Endothelial cell of umbilical vein (primary cell): ENCODE results near the gene BMPR1B. TPM values are rescaled to one million over a fixed set of nuclear protein-coding genes. Genes with fewer than 3 reads are reported as not detected.

ENCODE experiments used
- BruUV-seq: library from RNA; stranded (reverse); fragments of 400-500 nt; replicated peaks from 2 replicates; lab custom pipeline; 2021; lab: Mats Ljungman, UMichigan
- CTCF ChIA-PET: fragments of 300-600, 350-600 bp; sonication (Branson Sonifier 250); formaldehyde crosslinking; loops from one replicate; lab custom pipeline; 2021; ENCODE audit warnings: antibody characterized with exemption, inconsistent platforms; lab: Charles Lee
- POLR2A ChIA-PET: fragments of 300-600, 350-600 bp; sonication (Branson Sonifier 250); formaldehyde crosslinking; loops from one replicate; lab custom pipeline; 2021; ENCODE audit warnings: antibody characterized with exemption, inconsistent platforms; lab: Charles Lee
- DNase-seq: peaks from one replicate; pipeline ENCODE4 v3.0.0-alpha.2; 2011; ENCODE audit warnings: low read depth, low spot score
- FAIRE-seq: peaks from 2 replicates; lab custom pipeline; 2011; peaks lifted over from hg19 to GRCh38; lab: Jason Lieb, UNC
- H2AFZ ChIP-seq: 2 replicates; pipeline ENCODE4 v1.6.0; 2012; ENCODE audit warnings: low read depth, low read length, control low read depth, inconsistent platforms
- H3K27ac ChIP-seq: 2 replicates; pipeline ENCODE4 v1.5.1; 2011; ENCODE audit warnings: low read depth, mild to moderate bottlenecking, control low read depth, low read length, moderate library complexity; ENCODE audit not compliant: insufficient read depth
- H3K27me3 ChIP-seq, 2 experiments: 2 replicates each; pipeline versions ENCODE4 v1.6.0 to v1.6.1; 2011; ENCODE audit warnings: low read length in 2 of 2, mixed read lengths in 1 of 2; ENCODE audit not compliant: control insufficient read depth in 2 of 2, insufficient read depth in 2 of 2
- H3K36me3 ChIP-seq, 2 experiments: 2 replicates in 1 of 2; 3 replicates in 1 of 2; pipeline ENCODE4 v1.5.1; 2011; ENCODE audit warnings: low read length in 2 of 2, mild to moderate bottlenecking in 1 of 2, moderate library complexity in 1 of 2; ENCODE audit not compliant: control insufficient read depth in 2 of 2, insufficient read depth in 2 of 2; ENCODE audit errors: extremely low read depth in 1 of 2
- H3K4me1 ChIP-seq: 3 replicates; pipeline ENCODE4 v1.5.1; 2011; ENCODE audit warnings: mild to moderate bottlenecking, low read length; ENCODE audit not compliant: control insufficient read depth, insufficient read depth; ENCODE audit errors: extremely low read depth
- H3K4me2 ChIP-seq: 2 replicates; pipeline ENCODE4 v1.6.1; 2011; ENCODE audit warnings: low read length, control low read depth, mixed read lengths; ENCODE audit not compliant: insufficient read depth
- H3K4me3 ChIP-seq, 3 experiments: fragments of 200-600 bp in 1 of 3; sonication (generic), shearing (Covaris generic) in 1 of 3; replicated peaks in 1 of 3; 2 replicates each; pipeline ENCODE4 v1.5.1; 2011 to 2016; ENCODE audit warnings: control low read depth in 3 of 3, low read length in 3 of 3, mild to moderate bottlenecking in 2 of 3, inconsistent platforms in 1 of 3, low read depth in 1 of 3, moderate library complexity in 1 of 3; ENCODE audit not compliant: insufficient read depth in 1 of 3
- H3K79me2 ChIP-seq: 2 replicates; pipeline ENCODE4 v1.6.0; 2012; ENCODE audit warnings: low read length, inconsistent platforms; ENCODE audit not compliant: control insufficient read depth, insufficient read depth
- H3K9ac ChIP-seq: replicated peaks from 2 replicates; pipeline ENCODE3; 2011; ENCODE audit warnings: low read length, control low read depth; ENCODE audit not compliant: insufficient read depth; ENCODE audit errors: extremely low read depth
- H3K9me1 ChIP-seq: replicated peaks from 3 replicates; pipeline ENCODE4 v1.6.0; 2011; ENCODE audit warnings: mild to moderate bottlenecking, low read length; ENCODE audit not compliant: control insufficient read depth, insufficient read depth; ENCODE audit errors: extremely low read depth
- H3K9me3 ChIP-seq: replicated peaks from 2 replicates; pipeline ENCODE4 v1.5.1; 2012; ENCODE audit warnings: low read length, inconsistent platforms; ENCODE audit not compliant: control insufficient read depth, insufficient read depth
- H4K20me1 ChIP-seq: replicated peaks from 2 replicates; pipeline ENCODE3; 2011; ENCODE audit warnings: mild to moderate bottlenecking, low read length; ENCODE audit not compliant: control insufficient read depth, insufficient read depth; ENCODE audit errors: extremely low read depth
- EZH2 ChIP-seq: IDR thresholded peaks from 2 replicates; pipeline ENCODE4 v1.6.1; 2012; ENCODE audit warnings: borderline replicate concordance, low read depth, mild to moderate bottlenecking, moderate library complexity, low read length, inconsistent platforms; ENCODE audit not compliant: severe bottlenecking
- FOS ChIP-seq: IDR thresholded peaks from 2 replicates; pipeline ENCODE4 v1.6.1; 2011; ENCODE audit warnings: mild to moderate bottlenecking, low read length, moderate library complexity, borderline replicate concordance; ENCODE audit not compliant: insufficient read depth
- GATA2 ChIP-seq: IDR thresholded peaks from 2 replicates; pipeline ENCODE4 v1.7.0; 2011; ENCODE audit warnings: low read depth, mild to moderate bottlenecking, moderate library complexity, mixed read lengths, low read length; ENCODE audit not compliant: insufficient read length, insufficient read depth
- JUN ChIP-seq: IDR thresholded peaks from 2 replicates; pipeline ENCODE4 v1.6.1; 2011; ENCODE audit warnings: borderline replicate concordance, low read depth; ENCODE audit not compliant: insufficient read length, insufficient read depth
- MYC ChIP-seq: IDR thresholded peaks from one replicate; pipeline ENCODE4 v1.6.1; 2011; ENCODE audit warnings: mild to moderate bottlenecking, low read depth, low read length
- POLR2A ChIP-seq: IDR thresholded peaks from 2 replicates; pipeline ENCODE4 v1.6.1; 2012; ENCODE audit warnings: low read depth, mild to moderate bottlenecking, control low read depth, low read length
- POLR2AphosphoS5 ChIP-seq: IDR thresholded peaks from 2 replicates; pipeline ENCODE4 v1.6.1; 2012; ENCODE audit warnings: low read depth, mild to moderate bottlenecking, control low read depth, low read length, moderate library complexity; ENCODE audit not compliant: insufficient read depth
- dilution Hi-C: fragments of 300-500 bp; cut with MboI; formaldehyde crosslinking; loops from one replicate; pipeline ENCODE4 v1.15.0; 2019; ENCODE audit warnings: low sequenced_read_pairs; ENCODE audit not compliant: extremely low pct_ligation_motif_present
- intact Hi-C: fragments of 100-400 bp; cut with micrococcal nuclease; formaldehyde crosslinking; loops from one replicate; pipeline ENCODE4 v1.10.0; 2022
- polyA plus RNA-seq, 4 experiments: library from polyadenylated mRNA; depleted of rRNA in 3 of 4; stranded (reverse) in 3 of 4; unstranded in 1 of 4; fragments of >200 nt; gene quantifications; 2 replicates each; pipeline versions ENCODE4 v1.2.1 to v1.2.3, GENCODE V29; 2011 to 2012; ENCODE audit warnings: missing spikeins in 1 of 4
- total RNA-seq: library from RNA; stranded (reverse); gene quantifications from 2 replicates; pipeline ENCODE4 v1.2.3, GENCODE V29; 2021
- TF ChIP-seq, protein P1 (sequence below), 2 donors: IDR thresholded peaks; 1 replicate in 1 of 2; 2 replicates in 1 of 2; pipeline ENCODE4 v1.5.1; 2011; ENCODE audit warnings: low read length in 2 of 2, mild to moderate bottlenecking in 2 of 2, moderate library complexity in 2 of 2, control low read depth in 1 of 2, inconsistent platforms in 1 of 2, low read depth in 1 of 2; ENCODE audit not compliant: insufficient read depth in 1 of 2; ENCODE audit errors: extremely low read depth in 1 of 2
- TF ChIP-seq, protein P2 (sequence below): IDR thresholded peaks from 2 replicates; pipeline ENCODE4 v1.6.1; 2011; ENCODE audit not compliant: insufficient read depth, insufficient read length

BMPR1B gene
- total and polyA plus RNA-seq, 2 donors (not counting 3 experiments of a cell fraction or from before 2014, with no cell fraction given): 0.28 to 2.1 TPM

DNA sequence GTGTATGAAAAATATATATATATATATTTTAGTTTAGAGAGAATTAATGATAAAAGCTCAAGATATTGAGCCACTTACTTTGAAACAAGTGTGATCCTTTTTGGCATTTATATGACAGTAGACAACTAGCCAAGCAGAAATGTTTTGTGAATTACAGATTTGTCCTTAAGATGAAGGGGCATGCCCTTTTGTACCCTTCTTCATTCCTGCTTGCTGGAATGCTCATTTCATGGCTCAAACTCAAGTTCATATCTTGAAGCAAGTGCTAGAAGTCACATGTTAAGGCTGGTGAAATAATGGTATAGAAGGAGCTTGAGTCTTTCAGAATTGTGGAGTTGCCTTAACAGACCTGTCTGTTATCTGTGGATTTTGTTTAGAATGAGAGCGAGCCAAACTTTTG, 203.0 kb downstream of the BMPR1B start:
- Histone ChIP-seq H4K20me1 (no peaks in the 10 kb centered on the region), H3K36me3 (no peaks in the 10 kb centered on the region), H3K9me3 (no peaks in the 10 kb centered on the region), H3K4me3 (no peak overlapping the region), H3K79me2 (no peaks in the 10 kb centered on the region), H3K4me2 (no peak overlapping the region), H3K4me1 (no peaks in the 10 kb centered on the region), H2AFZ (no peak overlapping the region), H3K9me1 (no peaks in the 10 kb centered on the region), H3K27ac (no peak overlapping the region), H3K9ac (no peak overlapping the region), H3K27me3 (no peaks in the 10 kb centered on the region)
- dilution Hi-C loops: no loop called here
- CTCF ChIA-PET: no interaction called here
- intact Hi-C loops: no loop called here
- TF ChIP-seq POLR2AphosphoS5 (no peak), JUN (no peak), FOS (no peak), POLR2A (no peak), GATA2 (no peak), MYC (no peak), EZH2 (no peak)
- TF ChIP-seq, protein P1, sequence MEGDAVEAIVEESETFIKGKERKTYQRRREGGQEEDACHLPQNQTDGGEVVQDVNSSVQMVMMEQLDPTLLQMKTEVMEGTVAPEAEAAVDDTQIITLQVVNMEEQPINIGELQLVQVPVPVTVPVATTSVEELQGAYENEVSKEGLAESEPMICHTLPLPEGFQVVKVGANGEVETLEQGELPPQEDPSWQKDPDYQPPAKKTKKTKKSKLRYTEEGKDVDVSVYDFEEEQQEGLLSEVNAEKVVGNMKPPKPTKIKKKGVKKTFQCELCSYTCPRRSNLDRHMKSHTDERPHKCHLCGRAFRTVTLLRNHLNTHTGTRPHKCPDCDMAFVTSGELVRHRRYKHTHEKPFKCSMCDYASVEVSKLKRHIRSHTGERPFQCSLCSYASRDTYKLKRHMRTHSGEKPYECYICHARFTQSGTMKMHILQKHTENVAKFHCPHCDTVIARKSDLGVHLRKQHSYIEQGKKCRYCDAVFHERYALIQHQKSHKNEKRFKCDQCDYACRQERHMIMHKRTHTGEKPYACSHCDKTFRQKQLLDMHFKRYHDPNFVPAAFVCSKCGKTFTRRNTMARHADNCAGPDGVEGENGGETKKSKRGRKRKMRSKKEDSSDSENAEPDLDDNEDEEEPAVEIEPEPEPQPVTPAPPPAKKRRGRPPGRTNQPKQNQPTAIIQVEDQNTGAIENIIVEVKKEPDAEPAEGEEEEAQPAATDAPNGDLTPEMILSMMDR (IDR thresholded peaks at IDR 0.05; ENCODE audit: extremely low read depth in 1 of 2, insufficient read depth in 1 of 2, low read depth in 1 of 2, low read length in 2 of 2): no peak
- TF ChIP-seq, protein P2, sequence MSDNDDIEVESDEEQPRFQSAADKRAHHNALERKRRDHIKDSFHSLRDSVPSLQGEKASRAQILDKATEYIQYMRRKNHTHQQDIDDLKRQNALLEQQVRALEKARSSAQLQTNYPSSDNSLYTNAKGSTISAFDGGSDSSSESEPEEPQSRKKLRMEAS: no peak
- no TSS peak for BruUV-seq
- DNase-seq (no peak), FAIRE-seq (no peak)
- POLR2A ChIA-PET: no interaction called here
